Measurements from ENCODE around the gene PIP5K1B. TPM values are rescaled to one million over a fixed set of nuclear protein-coding genes. Genes with fewer than 3 reads are reported as not detected.

The PIP5K1B gene
- total and polyA plus RNA-seq, 2 experiments from 2014 or later: 1.3 to 2.8 TPM

GRCh38 chr9:68896486-68896885 is 191.4 kb downstream of the PIP5K1B start:
- DNase-seq (ENCODE audit: low spot score) (no peak), ATAC-seq (no peak)
- H3K4me1 ChIP-seq (ENCODE audit: insufficient read depth): peaks cover 14% of the 10 kb centered on the region; the same call in 1 of the 2 replicates
- H3K36me3 ChIP-seq (ENCODE audit: insufficient read depth): no peaks in the 10 kb centered on the region
- H3K4me1 Mint-ChIP-seq: peaks cover 30% of the 10 kb centered on the region
- H4K20me1 ChIP-seq (replicated peaks; ENCODE audit: insufficient read depth): no peaks in the 10 kb centered on the region
- H2AFZ ChIP-seq: peak overlapping the region; percentile 75
- peaks cover 5% of the 10 kb centered on the region for H3K27me3 Mint-ChIP-seq (ENCODE audit: insufficient read depth, low read depth, poor library complexity)
- H3K4me3 Mint-ChIP-seq: no peak overlapping the region
- no peak overlapping the region for H3K27ac Mint-ChIP-seq
- no peaks in the 10 kb centered on the region for H3F3A ChIP-seq (replicated peaks; ENCODE audit: low read depth)
- H3K36me3 Mint-ChIP-seq (ENCODE audit: low read depth): no peaks in the 10 kb centered on the region; the same call in 2 of the 3 replicates
- H3K4me3 ChIP-seq: no peak overlapping the region
- peaks cover 3% of the 10 kb centered on the region; the same call in 1 of the 2 replicates for H3K9me2 ChIP-seq (ENCODE audit: insufficient read depth)
- H3K79me2 ChIP-seq (replicated peaks; ENCODE audit: insufficient read depth): no peaks in the 10 kb centered on the region
- H3K27me3 ChIP-seq (ENCODE audit: insufficient read depth): no peaks in the 10 kb centered on the region
- H3K9me3 Mint-ChIP-seq: no peaks in the 10 kb centered on the region
- TF ChIP-seq EZH2phosphoT487 (IDR thresholded peaks at IDR 0.05; ENCODE audit: unreplicated experiment): no peak
- TF ChIP-seq POLR2AphosphoS5 (IDR thresholded peaks at IDR 0.05; ENCODE audit: low read depth): no peak
- TF ChIP-seq ZNF114 (CRISPR knock-in tag; IDR thresholded peaks at IDR 0.05): no peak
- TF ChIP-seq, protein P1, sequence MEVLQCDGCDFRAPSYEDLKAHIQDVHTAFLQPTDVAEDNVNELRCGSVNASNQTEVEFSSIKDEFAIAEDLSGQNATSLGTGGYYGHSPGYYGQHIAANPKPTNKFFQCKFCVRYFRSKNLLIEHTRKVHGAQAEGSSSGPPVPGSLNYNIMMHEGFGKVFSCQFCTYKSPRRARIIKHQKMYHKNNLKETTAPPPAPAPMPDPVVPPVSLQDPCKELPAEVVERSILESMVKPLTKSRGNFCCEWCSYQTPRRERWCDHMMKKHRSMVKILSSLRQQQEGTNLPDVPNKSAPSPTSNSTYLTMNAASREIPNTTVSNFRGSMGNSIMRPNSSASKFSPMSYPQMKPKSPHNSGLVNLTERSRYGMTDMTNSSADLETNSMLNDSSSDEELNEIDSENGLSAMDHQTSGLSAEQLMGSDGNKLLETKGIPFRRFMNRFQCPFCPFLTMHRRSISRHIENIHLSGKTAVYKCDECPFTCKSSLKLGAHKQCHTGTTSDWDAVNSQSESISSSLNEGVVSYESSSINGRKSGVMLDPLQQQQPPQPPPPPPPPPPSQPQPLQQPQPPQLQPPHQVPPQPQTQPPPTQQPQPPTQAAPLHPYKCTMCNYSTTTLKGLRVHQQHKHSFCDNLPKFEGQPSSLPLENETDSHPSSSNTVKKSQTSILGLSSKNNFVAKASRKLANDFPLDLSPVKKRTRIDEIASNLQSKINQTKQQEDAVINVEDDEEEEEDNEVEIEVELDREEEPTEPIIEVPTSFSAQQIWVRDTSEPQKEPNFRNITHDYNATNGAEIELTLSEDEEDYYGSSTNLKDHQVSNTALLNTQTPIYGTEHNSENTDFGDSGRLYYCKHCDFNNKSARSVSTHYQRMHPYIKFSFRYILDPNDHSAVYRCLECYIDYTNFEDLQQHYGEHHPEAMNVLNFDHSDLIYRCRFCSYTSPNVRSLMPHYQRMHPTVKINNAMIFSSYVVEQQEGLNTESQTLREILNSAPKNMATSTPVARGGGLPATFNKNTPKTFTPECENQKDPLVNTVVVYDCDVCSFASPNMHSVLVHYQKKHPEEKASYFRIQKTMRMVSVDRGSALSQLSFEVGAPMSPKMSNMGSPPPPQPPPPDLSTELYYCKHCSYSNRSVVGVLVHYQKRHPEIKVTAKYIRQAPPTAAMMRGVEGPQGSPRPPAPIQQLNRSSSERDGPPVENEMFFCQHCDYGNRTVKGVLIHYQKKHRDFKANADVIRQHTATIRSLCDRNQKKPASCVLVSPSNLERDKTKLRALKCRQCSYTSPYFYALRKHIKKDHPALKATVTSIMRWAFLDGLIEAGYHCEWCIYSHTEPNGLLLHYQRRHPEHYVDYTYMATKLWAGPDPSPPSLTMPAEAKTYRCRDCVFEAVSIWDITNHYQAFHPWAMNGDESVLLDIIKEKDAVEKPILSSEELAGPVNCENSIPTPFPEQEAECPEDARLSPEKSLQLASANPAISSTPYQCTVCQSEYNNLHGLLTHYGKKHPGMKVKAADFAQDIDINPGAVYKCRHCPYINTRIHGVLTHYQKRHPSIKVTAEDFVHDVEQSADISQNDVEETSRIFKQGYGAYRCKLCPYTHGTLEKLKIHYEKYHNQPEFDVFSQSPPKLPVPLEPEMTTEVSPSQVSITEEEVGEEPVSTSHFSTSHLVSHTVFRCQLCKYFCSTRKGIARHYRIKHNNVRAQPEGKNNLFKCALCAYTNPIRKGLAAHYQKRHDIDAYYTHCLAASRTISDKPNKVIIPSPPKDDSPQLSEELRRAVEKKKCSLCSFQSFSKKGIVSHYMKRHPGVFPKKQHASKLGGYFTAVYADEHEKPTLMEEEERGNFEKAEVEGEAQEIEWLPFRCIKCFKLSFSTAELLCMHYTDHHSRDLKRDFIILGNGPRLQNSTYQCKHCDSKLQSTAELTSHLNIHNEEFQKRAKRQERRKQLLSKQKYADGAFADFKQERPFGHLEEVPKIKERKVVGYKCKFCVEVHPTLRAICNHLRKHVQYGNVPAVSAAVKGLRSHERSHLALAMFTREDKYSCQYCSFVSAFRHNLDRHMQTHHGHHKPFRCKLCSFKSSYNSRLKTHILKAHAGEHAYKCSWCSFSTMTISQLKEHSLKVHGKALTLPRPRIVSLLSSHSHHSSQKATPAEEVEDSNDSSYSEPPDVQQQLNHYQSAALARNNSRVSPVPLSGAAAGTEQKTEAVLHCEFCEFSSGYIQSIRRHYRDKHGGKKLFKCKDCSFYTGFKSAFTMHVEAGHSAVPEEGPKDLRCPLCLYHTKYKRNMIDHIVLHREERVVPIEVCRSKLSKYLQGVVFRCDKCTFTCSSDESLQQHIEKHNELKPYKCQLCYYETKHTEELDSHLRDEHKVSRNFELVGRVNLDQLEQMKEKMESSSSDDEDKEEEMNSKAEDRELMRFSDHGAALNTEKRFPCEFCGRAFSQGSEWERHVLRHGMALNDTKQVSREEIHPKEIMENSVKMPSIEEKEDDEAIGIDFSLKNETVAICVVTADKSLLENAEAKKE (CRISPR knock-in tag; IDR thresholded peaks at IDR 0.05): no peak
- no peak for TF ChIP-seq REST (IDR thresholded peaks at IDR 0.05; ENCODE audit: unreplicated experiment)
- no peak for TF ChIP-seq EZH2 (IDR thresholded peaks at IDR 0.05; ENCODE audit: low read depth, unreplicated experiment)
- TF ChIP-seq, protein P2, sequence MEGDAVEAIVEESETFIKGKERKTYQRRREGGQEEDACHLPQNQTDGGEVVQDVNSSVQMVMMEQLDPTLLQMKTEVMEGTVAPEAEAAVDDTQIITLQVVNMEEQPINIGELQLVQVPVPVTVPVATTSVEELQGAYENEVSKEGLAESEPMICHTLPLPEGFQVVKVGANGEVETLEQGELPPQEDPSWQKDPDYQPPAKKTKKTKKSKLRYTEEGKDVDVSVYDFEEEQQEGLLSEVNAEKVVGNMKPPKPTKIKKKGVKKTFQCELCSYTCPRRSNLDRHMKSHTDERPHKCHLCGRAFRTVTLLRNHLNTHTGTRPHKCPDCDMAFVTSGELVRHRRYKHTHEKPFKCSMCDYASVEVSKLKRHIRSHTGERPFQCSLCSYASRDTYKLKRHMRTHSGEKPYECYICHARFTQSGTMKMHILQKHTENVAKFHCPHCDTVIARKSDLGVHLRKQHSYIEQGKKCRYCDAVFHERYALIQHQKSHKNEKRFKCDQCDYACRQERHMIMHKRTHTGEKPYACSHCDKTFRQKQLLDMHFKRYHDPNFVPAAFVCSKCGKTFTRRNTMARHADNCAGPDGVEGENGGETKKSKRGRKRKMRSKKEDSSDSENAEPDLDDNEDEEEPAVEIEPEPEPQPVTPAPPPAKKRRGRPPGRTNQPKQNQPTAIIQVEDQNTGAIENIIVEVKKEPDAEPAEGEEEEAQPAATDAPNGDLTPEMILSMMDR (conservative IDR thresholded peaks at IDR 0.05; ENCODE audit: low read depth in 2 of 2): no peak
- no peak for TF ChIP-seq NANOG (IDR thresholded peaks at IDR 0.05; ENCODE audit: borderline replicate concordance)
- TF ChIP-seq STAT1 (IDR thresholded peaks at IDR 0.05; ENCODE audit: unreplicated experiment): no peak
- TF ChIP-seq CREB1 (CRISPR knock-in tag; IDR thresholded peaks at IDR 0.05; ENCODE audit: low read depth): no peak
- TF ChIP-seq ETS1 (IDR thresholded peaks at IDR 0.05): no peak
- TF ChIP-seq ZNF331 (CRISPR knock-in tag; IDR thresholded peaks at IDR 0.05; ENCODE audit: low read depth): no peak
- TF ChIP-seq JUNB (IDR thresholded peaks at IDR 0.05; ENCODE audit: unreplicated experiment): no peak
- H3K27ac ChIP-seq (ENCODE audit: low read depth): no peak overlapping the region
- H3K4me2 ChIP-seq: no peak overlapping the region; the same call in 1 of the 2 replicates

Measured in GM23338 (cell line).